Activated CD4-positive, alpha-beta memory T cell treated with anti-CD3 and anti-CD28 coated beads for 36 hours (primary cell): ENCODE data around the gene MRPS18B. TPM values are rescaled to one million over a fixed set of nuclear protein-coding genes. Genes with fewer than 3 reads are reported as not detected.

Experiments
- CTCF ChIA-PET: fragments of 350-600 bp; sonication (Branson Sonifier 250); formaldehyde crosslinking; loops from one replicate; lab custom pipeline; 2021; ENCODE audit warnings: antibody characterized with exemption, inconsistent platforms; lab: Charles Lee
- POLR2A ChIA-PET: fragments of 350-600 bp; sonication (Branson Sonifier 250); formaldehyde crosslinking; loops from one replicate; lab custom pipeline; 2021; ENCODE audit warnings: antibody characterized with exemption; lab: Charles Lee
- DNase-seq: peaks from one replicate; pipeline ENCODE4 v3.0.0-alpha.2; 2020
- H3K27ac Mint-ChIP-seq: one replicate; pipeline ENCODE4 v1.8.0; 2021; ENCODE audit warnings: mixed read lengths
- H3K27me3 Mint-ChIP-seq: one replicate; pipeline ENCODE4 v1.8.0; 2021; ENCODE audit warnings: mixed read lengths
- H3K36me3 Mint-ChIP-seq: one replicate; pipeline ENCODE4 v1.8.0; 2021; ENCODE audit warnings: mixed read lengths
- H3K4me1 Mint-ChIP-seq: one replicate; pipeline ENCODE4 v1.8.0; 2021; ENCODE audit warnings: low read depth, mixed read lengths
- H3K4me3 Mint-ChIP-seq: one replicate; pipeline ENCODE4 v1.8.0; 2021; ENCODE audit warnings: mild to moderate bottlenecking, mixed read lengths
- H3K9me3 Mint-ChIP-seq: one replicate; pipeline ENCODE4 v1.8.0; 2021; ENCODE audit warnings: mixed read lengths
- intact Hi-C: fragments of 100-400 bp; cut with micrococcal nuclease; formaldehyde crosslinking; loops from one replicate; pipeline ENCODE4 v1.15.1; 2023
- total RNA-seq, 2 experiments: library from RNA; stranded (reverse); gene quantifications; one replicate each; pipeline ENCODE4 v1.2.3, GENCODE V29; 2021

MRPS18B gene
- total RNA-seq, 2 experiments from 2014 or later = 90.9 to 95.3 TPM

- DNase-seq = no peak
- Mint-ChIP-seq H3K4me3 (no peak overlapping the region), H3K36me3 (peaks cover 6% of the 10 kb centered on the region), H3K27me3 (no peaks in the 10 kb centered on the region), H3K9me3 (no peaks in the 10 kb centered on the region), H3K4me1 (peaks cover 10% of the 10 kb centered on the region), H3K27ac (no peak overlapping the region)
- intact Hi-C loops = no loop called here
- ChIA-PET POLR2A (interaction anchor here (0.9 to 1.5 kb wide), 2 partner anchors 24 kb away, joined by 3 to 5 read pairs; partner anchors contain the start of genes MRPS18B and PPP1R10), CTCF (interaction anchor here (0.6 to 1.6 kb wide), 3 partner anchors 15 to 478 kb away, joined by 3 to 4 read pairs (median 3); partner anchors contain the start of gene ATAT1)
Measured at GRCh38 chr6:30641048-30641447, 23.4 kb downstream of the MRPS18B start.

GRCh38 chr6:30643656-30644055 is 26.0 kb downstream of the MRPS18B start:
- Mint-ChIP-seq H3K4me3 (no peak overlapping the region), H3K9me3 (no peaks in the 10 kb centered on the region)

GRCh38 chr6:30644769-30645168 is 27.1 kb downstream of the MRPS18B start:
- Mint-ChIP-seq H3K9me3 (no peaks in the 10 kb centered on the region), H3K4me3 (no peak overlapping the region), H3K4me1 (peaks cover 27% of the 10 kb centered on the region), H3K36me3 (peaks cover 10% of the 10 kb centered on the region), H3K27me3 (no peaks in the 10 kb centered on the region), H3K27ac (no peak overlapping the region)
- ChIA-PET POLR2A (no interaction called here), CTCF (no interaction called here)
- DNase-seq = no peak
- intact Hi-C loops = no loop called here

More at GRCh38 chr6:30643656-30644055, 26.0 kb downstream of the MRPS18B start:
- no peaks in the 10 kb centered on the region for H3K27me3 Mint-ChIP-seq
- peaks cover 10% of the 10 kb centered on the region for H3K36me3 Mint-ChIP-seq
- peaks cover 23% of the 10 kb centered on the region for H3K4me1 Mint-ChIP-seq
- ChIA-PET POLR2A (no interaction called here), CTCF (interaction anchor here (0.6 to 0.9 kb wide), 2 partner anchors 111 to 160 kb away, joined by 3 read pairs; no protein-coding TSS in a partner anchor)
- intact Hi-C loops = no loop called here
- no peak overlapping the region for H3K27ac Mint-ChIP-seq
- no peak for DNase-seq

GRCh38 chr6:30645989-30646388 is 28.3 kb downstream of the MRPS18B start:
- peak overlapping the region; percentile 89 for H3K4me3 Mint-ChIP-seq
- no peak overlapping the region for H3K27ac Mint-ChIP-seq
- H3K9me3 Mint-ChIP-seq = no peaks in the 10 kb centered on the region
- peaks cover 25% of the 10 kb centered on the region for H3K4me1 Mint-ChIP-seq
- peaks cover 10% of the 10 kb centered on the region for H3K36me3 Mint-ChIP-seq
- H3K27me3 Mint-ChIP-seq = no peaks in the 10 kb centered on the region
- CTCF ChIA-PET = interaction anchor here (1.0 to 1.3 kb wide), 3 partner anchors 49 to 164 kb away, joined by 3 to 5 read pairs (median 3); no protein-coding TSS in a partner anchor
- DNase-seq = no peak
- POLR2A ChIA-PET = interaction anchor here (1.1 kb wide), 1 partner anchor 20 kb away, joined by 6 read pairs; the partner anchor contains the start of gene ATAT1
- intact Hi-C loops = loop anchor here (2.0 kb wide), 2 partner anchors 27 to 75 kb away; partner anchors contain the start of genes DHX16 and TUBB

GRCh38 chr6:30646450-30647241 is 29.0 kb downstream of the MRPS18B start, which contains the start of gene C6orf136:
Gene C6orf136 (plus strand): TSS chr6:30647133. CDS start chr6:30647232, 99 bp downstream.
- Mint-ChIP-seq H3K36me3 (peaks cover 13% of the 10 kb centered on the region), H3K27ac (peak within 1 kb of the TSS; percentile 89), H3K4me3 (peak within 1 kb of the TSS; percentile 89), H3K9me3 (no peaks in the 10 kb centered on the region), H3K4me1 (peaks cover 25% of the 10 kb centered on the region), H3K27me3 (no peaks in the 10 kb centered on the region)
- ChIA-PET CTCF (interaction anchor here (1.0 to 1.3 kb wide), 3 partner anchors 49 to 165 kb away, joined by 3 to 5 read pairs (median 3); no protein-coding TSS in a partner anchor), POLR2A (interaction anchor here (0.6 to 1.1 kb wide), 6 partner anchors 20 to 82 kb away, joined by 3 to 6 read pairs (median 4); partner anchors contain the start of gene ATAT1)
- intact Hi-C loops = loop anchor here (1.0 to 2.0 kb wide), 3 partner anchors 26 to 74 kb away; partner anchors contain the start of genes DHX16, MRPS18B, PPP1R10 and TUBB
- DNase-seq = peak; percentile 96

- Mint-ChIP-seq H3K9me3 (no peaks in the 10 kb centered on the region), H3K4me1 (peaks cover 25% of the 10 kb centered on the region), H3K36me3 (peaks cover 18% of the 10 kb centered on the region), H3K27me3 (no peaks in the 10 kb centered on the region), H3K4me3 (peak overlapping the region; percentile 89), H3K27ac (peak overlapping the region; percentile 89)
- ChIA-PET CTCF (interaction anchor here (0.6 to 1.3 kb wide), 3 partner anchors 17 to 75 kb away, joined by 3 to 5 read pairs (median 3); no protein-coding TSS in a partner anchor), POLR2A (interaction anchor here (0.6 to 1.1 kb wide), 6 partner anchors 21 to 75 kb away, joined by 3 to 6 read pairs (median 4); partner anchors contain the start of gene ATAT1)
- DNase-seq = peak; percentile 85
- intact Hi-C loops = loop anchor here (1.0 to 2.0 kb wide), 3 partner anchors 25 to 73 kb away; partner anchors contain the start of genes DHX16, MRPS18B, PPP1R10 and TUBB
Measured at GRCh38 chr6:30647242-30648116, 29.8 kb downstream of the MRPS18B start.

- Mint-ChIP-seq H3K27ac (peak overlapping the region; percentile 10), H3K4me1 (peaks cover 15% of the 10 kb centered on the region), H3K4me3 (no peak overlapping the region), H3K27me3 (no peaks in the 10 kb centered on the region), H3K9me3 (no peaks in the 10 kb centered on the region), H3K36me3 (peaks cover 27% of the 10 kb centered on the region)
- ChIA-PET CTCF (interaction anchor here (1.7 kb wide), 1 partner anchor 22 kb away, joined by 4 read pairs; the partner anchor contains the start of gene DHX16), POLR2A (no interaction called here)
- DNase-seq = no peak
- intact Hi-C loops = no loop called here
Measured at GRCh38 chr6:30651143-30651542, 33.5 kb downstream of the MRPS18B start.

GRCh38 chr6:30654798-30655742 is 37.4 kb downstream of the MRPS18B start:
- POLR2A ChIA-PET = no interaction called here
- intact Hi-C loops = no loop called here
- H3K36me3 Mint-ChIP-seq = peaks cover 36% of the 10 kb centered on the region
- no peaks in the 10 kb centered on the region for H3K4me1 Mint-ChIP-seq
- DNase-seq = no peak
- CTCF ChIA-PET = interaction anchor here (1.1 kb wide), 1 partner anchor 75 kb away, joined by 3 read pairs; no protein-coding TSS in a partner anchor
- H3K27ac Mint-ChIP-seq = no peak overlapping the region
- no peaks in the 10 kb centered on the region for H3K9me3 Mint-ChIP-seq
- H3K27me3 Mint-ChIP-seq = no peaks in the 10 kb centered on the region
- H3K4me3 Mint-ChIP-seq = no peak overlapping the region

- no peak overlapping the region for H3K27ac Mint-ChIP-seq
Measured at GRCh38 chr6:30655743-30656094, 38.1 kb downstream of the MRPS18B start.

GRCh38 chr6:30656513-30656912 is 38.9 kb downstream of the MRPS18B start:
- Mint-ChIP-seq H3K27ac (no peak overlapping the region), H3K9me3 (no peaks in the 10 kb centered on the region), H3K27me3 (no peaks in the 10 kb centered on the region), H3K4me1 (no peaks in the 10 kb centered on the region), H3K36me3 (peaks cover 33% of the 10 kb centered on the region), H3K4me3 (no peak overlapping the region)
- no peak for DNase-seq
- ChIA-PET CTCF (no interaction called here), POLR2A (no interaction called here)
- intact Hi-C loops = no loop called here

More at GRCh38 chr6:30655743-30656094, 38.1 kb downstream of the MRPS18B start:
- peaks cover 34% of the 10 kb centered on the region for H3K36me3 Mint-ChIP-seq
- ChIA-PET POLR2A (no interaction called here), CTCF (interaction anchor here (1.1 kb wide), 1 partner anchor 75 kb away, joined by 3 read pairs; no protein-coding TSS in a partner anchor)
- intact Hi-C loops = no loop called here
- no peaks in the 10 kb centered on the region for H3K9me3 Mint-ChIP-seq
- no peak overlapping the region for H3K4me3 Mint-ChIP-seq
- DNase-seq = no peak
- no peaks in the 10 kb centered on the region for H3K4me1 Mint-ChIP-seq
- no peaks in the 10 kb centered on the region for H3K27me3 Mint-ChIP-seq
